MM.1S (cell line): ENCODE results near the gene TSHZ2.

Source experiments
- DNase-seq: peaks from one replicate; pipeline ENCODE4 v3.0.0-alpha.2; 2015
- H2AFZ ChIP-seq: fragments of 300-600 bp; sonication (generic); 2 replicates; pipeline ENCODE4 v1.6.0; 2016; ENCODE audit warnings: antibody characterized with exemption, low read length
- H3F3A ChIP-seq: fragments of 300-600 bp; sonication (generic); 2 replicates; pipeline ENCODE4 v1.6.1; 2016; ENCODE audit warnings: mild to moderate bottlenecking, antibody characterized with exemption, low read length, moderate library complexity, mixed read lengths; ENCODE audit not compliant: insufficient read depth
- H3K27ac ChIP-seq: fragments of 300-600 bp; sonication (generic); 2 replicates; pipeline ENCODE4 v1.5.1; 2016; ENCODE audit warnings: mild to moderate bottlenecking, low read length
- H3K27me3 ChIP-seq: fragments of 300-600 bp; sonication (generic); replicated peaks from 2 replicates; pipeline ENCODE4 v1.6.0; 2016; ENCODE audit warnings: low read length; ENCODE audit not compliant: insufficient read depth
- H3K36me3 ChIP-seq: fragments of 300-600 bp; sonication (generic); replicated peaks from 2 replicates; pipeline ENCODE4 v1.6.1; 2016; ENCODE audit warnings: mild to moderate bottlenecking, low read length, mixed read lengths; ENCODE audit not compliant: insufficient read depth
- H3K4me1 ChIP-seq: fragments of 300-600 bp; sonication (generic); 2 replicates; pipeline ENCODE4 v1.6.1; 2016; ENCODE audit warnings: low read length, mixed read lengths
- H3K4me2 ChIP-seq: fragments of 300-600 bp; sonication (generic); 2 replicates; pipeline ENCODE4 v1.6.0; 2016; ENCODE audit warnings: low read depth, low read length
- H3K4me3 ChIP-seq: fragments of 300-600 bp; sonication (generic); 2 replicates; pipeline ENCODE4 v1.5.1; 2016; ENCODE audit warnings: low read length, mixed read lengths
- H3K79me2 ChIP-seq: fragments of 300-600 bp; sonication (generic); 2 replicates; pipeline ENCODE4 v1.6.1; 2016; ENCODE audit warnings: mixed run types, low read length, mixed read lengths
- H3K9ac ChIP-seq: fragments of 300-600 bp; sonication (generic); 2 replicates; pipeline ENCODE4 v1.6.1; 2016; ENCODE audit warnings: low read length, mixed read lengths
- H3K9me2 ChIP-seq: fragments of 300-600 bp; sonication (generic); replicated peaks from 2 replicates; pipeline ENCODE4 v1.6.1; 2016; ENCODE audit warnings: mild to moderate bottlenecking, low read length, mixed read lengths; ENCODE audit not compliant: insufficient read depth
- H3K9me3 ChIP-seq: fragments of 300-600 bp; sonication (generic); replicated peaks from 2 replicates; pipeline ENCODE4 v1.6.1; 2016; ENCODE audit warnings: mild to moderate bottlenecking, low read length, mixed read lengths; ENCODE audit not compliant: insufficient read depth
- H4K20me1 ChIP-seq: fragments of 300-600 bp; sonication (generic); 2 replicates; pipeline ENCODE4 v1.6.1; 2016; ENCODE audit warnings: mild to moderate bottlenecking, low read length, moderate library complexity, mixed read lengths; ENCODE audit not compliant: insufficient read depth
- EZH2 ChIP-seq: fragments of 300-600 bp; sonication (generic); optimal IDR thresholded peaks from 2 replicates; pipeline ENCODE3; 2017; ENCODE audit warnings: low read depth, mild to moderate bottlenecking, antibody characterized with exemption, low read length, mixed read lengths
- EZH2phosphoT487 ChIP-seq: fragments of 300-600 bp; sonication (generic); IDR thresholded peaks from 2 replicates; pipeline ENCODE4 v1.6.1; 2018; ENCODE audit warnings: antibody characterized with exemption, low read length
- TF ChIP-seq, protein P1 (sequence below): fragments of 300-600 bp; sonication (generic); IDR thresholded peaks from 2 replicates; pipeline ENCODE4 v1.5.1; 2016; ENCODE audit warnings: antibody characterized with exemption, low read length, mixed read lengths

TSHZ2 gene

GRCh38 chr20:53245574-53245973, 273.4 kb downstream of the TSHZ2 start:
- no peak for DNase-seq

DNA sequence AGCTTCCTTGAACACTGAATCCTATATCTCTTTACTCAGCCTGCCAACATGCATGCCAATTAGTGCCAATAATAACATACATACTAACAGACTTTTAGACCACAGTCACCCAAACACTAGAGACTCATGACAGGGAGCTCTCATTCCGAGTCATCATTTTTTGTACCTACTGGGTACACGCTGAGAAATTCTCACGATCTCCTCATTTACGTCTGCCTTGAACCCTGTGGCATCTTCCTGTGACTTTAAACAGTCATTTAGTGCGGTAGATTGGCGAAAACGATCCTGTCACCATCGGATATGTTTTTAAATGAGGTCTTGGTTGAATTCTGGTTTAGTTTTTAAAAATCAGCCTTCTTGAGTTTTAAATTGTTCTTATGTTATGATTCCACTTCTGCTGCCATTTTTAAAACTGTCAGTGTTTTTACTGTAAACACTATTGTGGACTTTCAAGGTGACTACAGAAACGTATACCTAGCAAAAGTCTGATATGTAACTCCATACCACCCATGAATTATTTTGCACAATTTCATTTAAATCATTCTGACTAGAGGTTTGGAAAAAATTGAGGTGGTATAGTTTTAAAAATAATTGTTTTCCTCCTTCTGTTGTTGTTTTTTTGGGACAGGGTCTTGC, 275.4 kb downstream of the TSHZ2 start:
- no peak for DNase-seq
- Histone ChIP-seq H2AFZ (no peak overlapping the region), H3K36me3 (no peaks in the 10 kb centered on the region), H3K27ac (no peak overlapping the region), H3K9ac (no peak overlapping the region), H3F3A (no peaks in the 10 kb centered on the region), H3K4me1 (no peaks in the 10 kb centered on the region), H3K79me2 (no peaks in the 10 kb centered on the region), H3K9me3 (no peaks in the 10 kb centered on the region), H3K4me3 (no peak overlapping the region), H3K27me3 (no peaks in the 10 kb centered on the region), H3K4me2 (no peak overlapping the region), H4K20me1 (no peaks in the 10 kb centered on the region), H3K9me2 (no peaks in the 10 kb centered on the region)
- TF ChIP-seq, protein P1, sequence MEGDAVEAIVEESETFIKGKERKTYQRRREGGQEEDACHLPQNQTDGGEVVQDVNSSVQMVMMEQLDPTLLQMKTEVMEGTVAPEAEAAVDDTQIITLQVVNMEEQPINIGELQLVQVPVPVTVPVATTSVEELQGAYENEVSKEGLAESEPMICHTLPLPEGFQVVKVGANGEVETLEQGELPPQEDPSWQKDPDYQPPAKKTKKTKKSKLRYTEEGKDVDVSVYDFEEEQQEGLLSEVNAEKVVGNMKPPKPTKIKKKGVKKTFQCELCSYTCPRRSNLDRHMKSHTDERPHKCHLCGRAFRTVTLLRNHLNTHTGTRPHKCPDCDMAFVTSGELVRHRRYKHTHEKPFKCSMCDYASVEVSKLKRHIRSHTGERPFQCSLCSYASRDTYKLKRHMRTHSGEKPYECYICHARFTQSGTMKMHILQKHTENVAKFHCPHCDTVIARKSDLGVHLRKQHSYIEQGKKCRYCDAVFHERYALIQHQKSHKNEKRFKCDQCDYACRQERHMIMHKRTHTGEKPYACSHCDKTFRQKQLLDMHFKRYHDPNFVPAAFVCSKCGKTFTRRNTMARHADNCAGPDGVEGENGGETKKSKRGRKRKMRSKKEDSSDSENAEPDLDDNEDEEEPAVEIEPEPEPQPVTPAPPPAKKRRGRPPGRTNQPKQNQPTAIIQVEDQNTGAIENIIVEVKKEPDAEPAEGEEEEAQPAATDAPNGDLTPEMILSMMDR = no peak
- TF ChIP-seq EZH2 = no peak
- TF ChIP-seq EZH2phosphoT487 = no peak

More at GRCh38 chr20:53245574-53245973, 273.4 kb downstream of the TSHZ2 start:
- no peak overlapping the region for H3K4me3 ChIP-seq
- no peaks in the 10 kb centered on the region for H3K4me1 ChIP-seq
- no peaks in the 10 kb centered on the region for H3K79me2 ChIP-seq
- no peaks in the 10 kb centered on the region for H3K36me3 ChIP-seq
- H4K20me1 ChIP-seq = no peaks in the 10 kb centered on the region
- H2AFZ ChIP-seq = no peak overlapping the region
- no peaks in the 10 kb centered on the region for H3K9me3 ChIP-seq
- no peak overlapping the region for H3K9ac ChIP-seq
- H3K4me2 ChIP-seq = no peak overlapping the region
- H3K27ac ChIP-seq = no peak overlapping the region
- H3F3A ChIP-seq = no peaks in the 10 kb centered on the region
- TF ChIP-seq EZH2phosphoT487 (no peak), EZH2 (no peak)
- TF ChIP-seq, protein P1 = no peak
- no peaks in the 10 kb centered on the region for H3K27me3 ChIP-seq
- H3K9me2 ChIP-seq = no peaks in the 10 kb centered on the region

- Histone ChIP-seq H4K20me1 (no peaks in the 10 kb centered on the region), H2AFZ (no peak overlapping the region), H3K4me3 (no peak overlapping the region), H3K9ac (no peak overlapping the region), H3K9me2 (no peaks in the 10 kb centered on the region), H3K4me2 (no peak overlapping the region), H3K27me3 (no peaks in the 10 kb centered on the region), H3K4me1 (no peaks in the 10 kb centered on the region), H3K36me3 (no peaks in the 10 kb centered on the region), H3K79me2 (no peaks in the 10 kb centered on the region), H3K27ac (no peak overlapping the region), H3F3A (no peaks in the 10 kb centered on the region), H3K9me3 (no peaks in the 10 kb centered on the region)
- TF ChIP-seq EZH2 (no peak), EZH2phosphoT487 (no peak)
- TF ChIP-seq, protein P1 = no peak
- no peak for DNase-seq
Measured at GRCh38 chr20:53250456-53250855, 278.3 kb downstream of the TSHZ2 start.
